Loucy (cell line): ENCODE data around the gene HOXB7.

Experiments used
- H2AFZ ChIP-seq: fragments of 200-600 bp; sonication (generic); 2 replicates; pipeline ENCODE4 v1.6.0; 2016; ENCODE audit warnings: antibody characterized with exemption, mild to moderate bottlenecking, low read length, moderate library complexity
- H3F3A ChIP-seq: fragments of 200-600 bp; 2 replicates; pipeline ENCODE4 v1.6.0; 2016; ENCODE audit warnings: antibody characterized with exemption, low read depth, mild to moderate bottlenecking
- H3K27me3 ChIP-seq: fragments of 200-600 bp; sonication (generic); 2 replicates; pipeline ENCODE4 v1.6.1; 2014; ENCODE audit warnings: low read length, mild to moderate bottlenecking; ENCODE audit not compliant: insufficient read depth, poor library complexity, severe bottlenecking
- H3K36me3 ChIP-seq: fragments of 200-600 bp; sonication (generic); 2 replicates; pipeline ENCODE4 v1.6.1; 2016; ENCODE audit warnings: low read length; ENCODE audit not compliant: insufficient read depth
- H3K4me1 ChIP-seq: fragments of 200-600 bp; sonication (generic); 2 replicates; pipeline ENCODE4 v1.5.1; 2014; ENCODE audit warnings: low read length, mild to moderate bottlenecking; ENCODE audit not compliant: insufficient read depth, poor library complexity, severe bottlenecking
- H3K4me2 ChIP-seq: fragments of 200-600 bp; sonication (generic); 2 replicates; pipeline ENCODE4 v1.6.0; 2014; ENCODE audit warnings: antibody characterized with exemption, low read length, low read depth, mild to moderate bottlenecking; ENCODE audit not compliant: poor library complexity, severe bottlenecking
- H3K4me3 ChIP-seq: fragments of 200-600 bp; sonication (generic); 2 replicates; pipeline ENCODE4 v1.5.1; 2014; ENCODE audit warnings: low read length, mild to moderate bottlenecking, mixed read lengths; ENCODE audit not compliant: poor library complexity, severe bottlenecking
- H3K79me2 ChIP-seq: fragments of 200-600 bp; sonication (generic); 2 replicates; pipeline ENCODE4 v1.6.1; 2014; ENCODE audit warnings: low read length; ENCODE audit not compliant: insufficient read depth
- H3K9ac ChIP-seq: fragments of 200-600 bp; sonication (generic); 2 replicates; pipeline ENCODE4 v1.6.0; 2014; ENCODE audit warnings: mild to moderate bottlenecking, low read depth, low read length, moderate library complexity; ENCODE audit not compliant: poor library complexity, severe bottlenecking
- H3K9me2 ChIP-seq: fragments of 200-600 bp; sonication (generic); replicated peaks from 2 replicates; pipeline ENCODE4 v1.6.1; 2016; ENCODE audit warnings: low read depth, low read length, mixed read lengths
- H3K9me3 ChIP-seq: fragments of 200-600 bp; sonication (generic); 2 replicates; pipeline ENCODE4 v1.6.1; 2014; ENCODE audit warnings: mild to moderate bottlenecking, antibody characterized with exemption, low read length, low read depth; ENCODE audit not compliant: insufficient read depth
- H4K20me1 ChIP-seq: fragments of 200-600 bp; sonication (generic); 2 replicates; pipeline ENCODE4 v1.6.0; 2014; ENCODE audit warnings: antibody characterized with exemption, low read length, mild to moderate bottlenecking; ENCODE audit not compliant: insufficient read depth, poor library complexity, severe bottlenecking
- CTCF ChIP-seq: fragments of 200-600 bp; sonication (generic); conservative IDR thresholded peaks from 2 replicates; pipeline ENCODE4 v1.5.1; 2014; ENCODE audit warnings: mild to moderate bottlenecking, antibody characterized with exemption, low read length
- EZH2phosphoT487 ChIP-seq: fragments of 200-600 bp; IDR thresholded peaks from 2 replicates; pipeline ENCODE4 v1.6.1; 2018; ENCODE audit warnings: antibody characterized with exemption, mild to moderate bottlenecking, moderate library complexity, borderline replicate concordance

Gene HOXB7

GRCh38 chr17:48634493-48635208, 23.8 kb upstream of the HOXB7 start:
- Histone ChIP-seq H4K20me1 (peaks cover 15% of the 10 kb centered on the region), H3K4me2 (peak overlapping the region; percentile 95), H3K9me3 (no peaks in the 10 kb centered on the region), H3K9me2 (no peaks in the 10 kb centered on the region), H3K36me3 (peaks cover 10% of the 10 kb centered on the region; the same call in 1 of the 2 replicates), H3K4me1 (peaks cover 62% of the 10 kb centered on the region), H3K79me2 (peaks cover 100% of the 10 kb centered on the region), H3K9ac (peak overlapping the region; percentile 98), H2AFZ (no peak overlapping the region), H3F3A (no peaks in the 10 kb centered on the region), H3K27me3 (no peaks in the 10 kb centered on the region), H3K4me3 (peak overlapping the region; percentile 89)
- TF ChIP-seq CTCF, result no peak
- no peak for TF ChIP-seq EZH2phosphoT487

- H3K4me1 ChIP-seq, result peaks cover 54% of the 10 kb centered on the region
- H3K27me3 ChIP-seq, result no peaks in the 10 kb centered on the region
- no peak for TF ChIP-seq CTCF
- no peak for TF ChIP-seq EZH2phosphoT487
- peak overlapping the region; percentile 89 for H3K4me3 ChIP-seq
- peaks cover 10% of the 10 kb centered on the region; the same call in 1 of the 2 replicates for H3K36me3 ChIP-seq
- H3K79me2 ChIP-seq, result peaks cover 100% of the 10 kb centered on the region
- H2AFZ ChIP-seq, result no peak overlapping the region
- no peaks in the 10 kb centered on the region for H3K9me3 ChIP-seq
- no peaks in the 10 kb centered on the region for H3F3A ChIP-seq
- H3K9ac ChIP-seq, result peak overlapping the region; percentile 98
- H3K9me2 ChIP-seq, result no peaks in the 10 kb centered on the region
- peaks cover 9% of the 10 kb centered on the region for H4K20me1 ChIP-seq
- H3K4me2 ChIP-seq, result peak overlapping the region; percentile 95
Observed at GRCh38 chr17:48633266-48633677, 22.5 kb upstream of the HOXB7 start.

DNA sequence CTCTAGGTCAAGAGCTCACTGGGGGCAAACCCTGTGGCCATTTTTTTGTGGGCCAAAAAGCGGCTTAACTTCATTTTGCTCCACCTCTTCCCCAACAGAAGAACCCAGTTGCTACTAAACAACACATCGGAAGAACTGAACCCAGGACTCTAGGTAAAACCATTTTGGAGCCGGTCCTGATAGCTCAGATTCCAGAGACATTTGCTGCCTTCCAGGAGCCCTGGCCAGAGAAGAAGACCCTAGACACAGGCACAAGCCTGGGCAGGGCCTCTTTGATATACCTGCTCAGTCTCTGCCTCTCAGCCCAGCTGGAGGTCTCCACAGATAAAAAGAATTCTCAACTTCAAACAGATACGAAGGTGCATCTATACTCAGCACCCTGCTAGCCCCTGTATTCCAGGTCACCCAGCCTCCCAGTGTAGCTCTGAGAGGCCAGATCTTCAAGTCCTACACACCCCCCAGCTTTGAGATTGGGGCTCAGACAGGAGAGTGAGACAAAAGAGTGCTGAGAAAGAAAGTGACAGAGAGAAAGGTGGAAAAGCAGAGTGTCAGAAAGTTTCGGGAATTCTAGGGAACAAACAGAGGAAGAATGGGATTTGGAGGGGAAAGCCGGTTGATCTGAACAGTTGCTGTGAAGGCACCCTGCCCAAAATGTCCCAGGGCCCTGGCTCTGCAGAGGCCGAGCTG, 21.9 kb upstream of the HOXB7 start:
- peak overlapping the region; percentile 95 for H3K4me2 ChIP-seq

More for the DNA sequence above, 21.9 kb upstream of the HOXB7 start:
- no peaks in the 10 kb centered on the region for H3F3A ChIP-seq
- no peak for TF ChIP-seq EZH2phosphoT487
- no peak for TF ChIP-seq CTCF
- peaks cover 100% of the 10 kb centered on the region for H3K79me2 ChIP-seq
- no peaks in the 10 kb centered on the region for H3K9me2 ChIP-seq
- peak overlapping the region; percentile 89 for H3K4me3 ChIP-seq
- H3K9me3 ChIP-seq, result no peaks in the 10 kb centered on the region
- no peaks in the 10 kb centered on the region for H3K27me3 ChIP-seq
- H4K20me1 ChIP-seq, result peaks cover 6% of the 10 kb centered on the region
- peaks cover 52% of the 10 kb centered on the region for H3K4me1 ChIP-seq
- no peak overlapping the region for H2AFZ ChIP-seq
- peak overlapping the region; percentile 98 for H3K9ac ChIP-seq
- peaks cover 10% of the 10 kb centered on the region; the same call in 1 of the 2 replicates for H3K36me3 ChIP-seq
